ENCODE measurements around the gene CTSC. TPM values are rescaled to one million over a fixed set of nuclear protein-coding genes. Genes with fewer than 3 reads are reported as not detected.

The CTSC gene
- total and polyA plus RNA-seq, 2 of the 13 experiments (the other 11 are each of a cell fraction or from before 2014, with no cell fraction given): 144 to 210 TPM

DNA sequence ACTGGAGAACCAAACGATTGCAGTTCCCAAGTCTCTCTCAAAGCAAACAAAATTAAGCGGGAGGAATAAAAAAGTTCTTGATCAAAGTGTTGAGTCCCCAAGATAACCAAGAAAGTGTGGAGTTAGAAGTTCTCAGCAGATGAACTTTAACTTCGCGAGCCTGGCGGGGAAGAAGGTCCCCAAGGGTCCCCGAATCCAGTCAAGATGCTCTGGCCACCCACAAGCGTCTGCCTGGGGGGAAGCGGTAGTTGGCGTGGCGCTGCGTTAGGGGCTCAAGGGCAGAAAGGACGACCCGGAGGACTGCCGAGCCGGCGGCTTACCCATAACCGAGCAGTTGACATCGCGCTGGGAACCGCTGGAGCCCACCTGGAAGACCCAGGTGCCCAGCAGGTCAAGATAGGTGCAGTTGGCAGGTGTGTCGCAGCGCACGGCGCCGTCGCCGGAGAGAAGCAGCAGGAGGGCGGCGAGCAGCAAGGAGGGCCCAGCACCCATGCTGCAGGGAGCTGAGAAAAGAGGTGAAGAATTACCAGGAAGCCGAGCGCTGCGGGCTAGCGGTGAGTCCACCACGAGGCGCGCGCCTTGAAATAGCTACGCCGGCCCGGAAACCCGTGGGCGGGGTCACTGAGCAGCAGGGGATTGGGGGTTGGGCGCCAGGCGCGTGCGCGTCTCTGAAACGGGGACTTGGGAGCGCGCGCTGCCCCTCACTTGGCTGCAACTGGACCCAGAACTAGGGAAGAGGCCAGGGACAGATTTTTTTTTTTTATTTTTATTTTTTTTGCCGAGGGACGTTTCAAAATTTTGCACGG is at the start of gene CTSC (continued):
- TF ChIP-seq ZIK1 (CRISPR knock-in tag; IDR thresholded peaks at IDR 0.05; ENCODE audit: borderline replicate concordance, low read depth) (peak; percentile 36; the same call in 1 of the 2 replicates), GTF2F1 (IDR thresholded peaks at IDR 0.05; ENCODE audit: low read length) (no peak), YY1 (IDR thresholded peaks at IDR 0.05; ENCODE audit: insufficient read depth, insufficient replicate concordance, low read depth, low read length) (peak; percentile 26), RBFOX2 (IDR thresholded peaks at IDR 0.05; ENCODE audit: low read depth, low read length) (peak; percentile 88), CHD2 (IDR thresholded peaks at IDR 0.05; ENCODE audit: low read depth, low read length) (peak; percentile 56; the same call in 1 of the 2 replicates), ZNF770 (CRISPR knock-in tag; IDR thresholded peaks at IDR 0.05) (no peak), KDM1A (CRISPR knock-in tag; IDR thresholded peaks at IDR 0.05) (no peak)
- TF ChIP-seq, protein P1, sequence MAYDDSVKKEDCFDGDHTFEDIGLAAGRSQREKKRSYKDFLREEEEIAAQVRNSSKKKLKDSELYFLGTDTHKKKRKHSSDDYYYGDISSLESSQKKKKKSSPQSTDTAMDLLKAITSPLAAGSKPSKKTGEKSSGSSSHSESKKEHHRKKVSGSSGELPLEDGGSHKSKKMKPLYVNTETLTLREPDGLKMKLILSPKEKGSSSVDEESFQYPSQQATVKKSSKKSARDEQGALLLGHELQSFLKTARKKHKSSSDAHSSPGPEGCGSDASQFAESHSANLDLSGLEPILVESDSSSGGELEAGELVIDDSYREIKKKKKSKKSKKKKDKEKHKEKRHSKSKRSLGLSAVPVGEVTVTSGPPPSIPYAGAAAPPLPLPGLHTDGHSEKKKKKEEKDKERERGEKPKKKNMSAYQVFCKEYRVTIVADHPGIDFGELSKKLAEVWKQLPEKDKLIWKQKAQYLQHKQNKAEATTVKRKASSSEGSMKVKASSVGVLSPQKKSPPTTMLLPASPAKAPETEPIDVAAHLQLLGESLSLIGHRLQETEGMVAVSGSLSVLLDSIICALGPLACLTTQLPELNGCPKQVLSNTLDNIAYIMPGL (CRISPR knock-in tag; IDR thresholded peaks at IDR 0.05; ENCODE audit: borderline replicate concordance in 1 of 2, low read depth in 1 of 2): peak; percentile 38 to 46; a peak in 1 of 4 replicates
- TF ChIP-seq, protein P2, sequence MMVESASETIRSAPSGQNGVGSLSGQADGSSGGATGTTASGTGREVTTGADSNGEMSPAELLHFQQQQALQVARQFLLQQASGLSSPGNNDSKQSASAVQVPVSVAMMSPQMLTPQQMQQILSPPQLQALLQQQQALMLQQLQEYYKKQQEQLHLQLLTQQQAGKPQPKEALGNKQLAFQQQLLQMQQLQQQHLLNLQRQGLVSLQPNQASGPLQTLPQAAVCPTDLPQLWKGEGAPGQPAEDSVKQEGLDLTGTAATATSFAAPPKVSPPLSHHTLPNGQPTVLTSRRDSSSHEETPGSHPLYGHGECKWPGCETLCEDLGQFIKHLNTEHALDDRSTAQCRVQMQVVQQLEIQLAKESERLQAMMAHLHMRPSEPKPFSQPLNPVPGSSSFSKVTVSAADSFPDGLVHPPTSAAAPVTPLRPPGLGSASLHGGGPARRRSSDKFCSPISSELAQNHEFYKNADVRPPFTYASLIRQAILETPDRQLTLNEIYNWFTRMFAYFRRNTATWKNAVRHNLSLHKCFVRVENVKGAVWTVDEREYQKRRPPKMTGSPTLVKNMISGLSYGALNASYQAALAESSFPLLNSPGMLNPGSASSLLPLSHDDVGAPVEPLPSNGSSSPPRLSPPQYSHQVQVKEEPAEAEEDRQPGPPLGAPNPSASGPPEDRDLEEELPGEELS (CRISPR knock-in tag; IDR thresholded peaks at IDR 0.05): 0 out of 2 replicates have a peak, but pooled peaks have one; percentile 19
- TF ChIP-seq, protein P3, sequence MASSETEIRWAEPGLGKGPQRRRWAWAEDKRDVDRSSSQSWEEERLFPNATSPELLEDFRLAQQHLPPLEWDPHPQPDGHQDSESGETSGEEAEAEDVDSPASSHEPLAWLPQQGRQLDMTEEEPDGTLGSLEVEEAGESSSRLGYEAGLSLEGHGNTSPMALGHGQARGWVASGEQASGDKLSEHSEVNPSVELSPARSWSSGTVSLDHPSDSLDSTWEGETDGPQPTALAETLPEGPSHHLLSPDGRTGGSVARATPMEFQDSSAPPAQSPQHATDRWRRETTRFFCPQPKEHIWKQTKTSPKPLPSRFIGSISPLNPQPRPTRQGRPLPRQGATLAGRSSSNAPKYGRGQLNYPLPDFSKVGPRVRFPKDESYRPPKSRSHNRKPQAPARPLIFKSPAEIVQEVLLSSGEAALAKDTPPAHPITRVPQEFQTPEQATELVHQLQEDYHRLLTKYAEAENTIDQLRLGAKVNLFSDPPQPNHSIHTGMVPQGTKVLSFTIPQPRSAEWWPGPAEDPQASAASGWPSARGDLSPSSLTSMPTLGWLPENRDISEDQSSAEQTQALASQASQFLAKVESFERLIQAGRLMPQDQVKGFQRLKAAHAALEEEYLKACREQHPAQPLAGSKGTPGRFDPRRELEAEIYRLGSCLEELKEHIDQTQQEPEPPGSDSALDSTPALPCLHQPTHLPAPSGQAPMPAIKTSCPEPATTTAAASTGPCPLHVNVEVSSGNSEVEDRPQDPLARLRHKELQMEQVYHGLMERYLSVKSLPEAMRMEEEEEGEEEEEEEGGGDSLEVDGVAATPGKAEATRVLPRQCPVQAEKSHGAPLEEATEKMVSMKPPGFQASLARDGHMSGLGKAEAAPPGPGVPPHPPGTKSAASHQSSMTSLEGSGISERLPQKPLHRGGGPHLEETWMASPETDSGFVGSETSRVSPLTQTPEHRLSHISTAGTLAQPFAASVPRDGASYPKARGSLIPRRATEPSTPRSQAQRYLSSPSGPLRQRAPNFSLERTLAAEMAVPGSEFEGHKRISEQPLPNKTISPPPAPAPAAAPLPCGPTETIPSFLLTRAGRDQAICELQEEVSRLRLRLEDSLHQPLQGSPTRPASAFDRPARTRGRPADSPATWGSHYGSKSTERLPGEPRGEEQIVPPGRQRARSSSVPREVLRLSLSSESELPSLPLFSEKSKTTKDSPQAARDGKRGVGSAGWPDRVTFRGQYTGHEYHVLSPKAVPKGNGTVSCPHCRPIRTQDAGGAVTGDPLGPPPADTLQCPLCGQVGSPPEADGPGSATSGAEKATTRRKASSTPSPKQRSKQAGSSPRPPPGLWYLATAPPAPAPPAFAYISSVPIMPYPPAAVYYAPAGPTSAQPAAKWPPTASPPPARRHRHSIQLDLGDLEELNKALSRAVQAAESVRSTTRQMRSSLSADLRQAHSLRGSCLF (CRISPR knock-in tag; IDR thresholded peaks at IDR 0.05; ENCODE audit: borderline replicate concordance): no peak
